WTC11 (cell line): Measurements from ENCODE around the gene RELCH. TPM values are rescaled to one million over a fixed set of nuclear protein-coding genes. Genes with fewer than 3 reads are reported as not detected.

Experiments used
- ATAC-seq: fragments of 200-7000 bp; cut with Tn5 transposase; 2 replicates; pipeline ENCODE4 v1.10.0; 2021; ENCODE audit warnings: mild to moderate bottlenecking, moderate library complexity
- CTCF ChIA-PET: fragments of 300-600 bp; sonication (Branson Sonifier 250); formaldehyde crosslinking; loops from one replicate; lab custom pipeline; 2021; ENCODE audit warnings: antibody characterized with exemption; lab: Charles Lee
- POLR2A ChIA-PET: fragments of 350-600 bp; sonication (Branson Sonifier 250); formaldehyde crosslinking; loops from one replicate; lab custom pipeline; 2021; ENCODE audit warnings: antibody characterized with exemption; lab: Charles Lee
- DNase-seq: peaks from one replicate; pipeline ENCODE4 v3.0.0; 2021; ENCODE audit warnings: low spot score
- H3K27ac Mint-ChIP-seq: 2 replicates; pipeline ENCODE4 v1.8.0; 2021; ENCODE audit warnings: mixed read lengths
- H3K27me3 Mint-ChIP-seq: 2 replicates; pipeline ENCODE4 v1.8.0; 2021; ENCODE audit warnings: low read depth, mild to moderate bottlenecking, moderate library complexity, mixed read lengths
- H3K36me3 Mint-ChIP-seq: 2 replicates; pipeline ENCODE4 v1.8.0; 2021; ENCODE audit warnings: mixed read lengths
- H3K4me1 Mint-ChIP-seq: 2 replicates; pipeline ENCODE4 v1.8.0; 2022; ENCODE audit warnings: mixed read lengths
- H3K4me3 Mint-ChIP-seq: 2 replicates; pipeline ENCODE4 v1.8.0; 2021; ENCODE audit warnings: mild to moderate bottlenecking, moderate library complexity, mixed read lengths
- H3K9me3 Mint-ChIP-seq: 2 replicates; pipeline ENCODE4 v1.8.0; 2021; ENCODE audit warnings: mixed read lengths
- CREM ChIP-seq: sonication (generic); formaldehyde crosslinking; IDR thresholded peaks from 2 replicates; pipeline ENCODE4 v1.8.1; 2022; ENCODE audit warnings: mild to moderate bottlenecking, missing genetic modification reagents, moderate library complexity
- ETV6 ChIP-seq: sonication (generic); formaldehyde crosslinking; IDR thresholded peaks from 2 replicates; pipeline ENCODE4 v1.8.1; 2022; ENCODE audit warnings: mild to moderate bottlenecking, missing genetic modification reagents
- FOXJ3 ChIP-seq: sonication (generic); formaldehyde crosslinking; IDR thresholded peaks from 2 replicates; pipeline ENCODE4 v1.9.0; 2021; ENCODE audit warnings: missing genetic modification reagents, mild to moderate bottlenecking, borderline replicate concordance
- FOXP1 ChIP-seq: sonication (generic); formaldehyde crosslinking; IDR thresholded peaks from 2 replicates; pipeline ENCODE4 v1.8.0; 2022; ENCODE audit warnings: missing genetic modification reagents, mild to moderate bottlenecking, moderate library complexity, borderline replicate concordance
- GRHL2 ChIP-seq: fragments of 250-450 bp; sonication (Bioruptor Pico); IDR thresholded peaks from 2 replicates; pipeline ENCODE4 v1.8.0; 2022; ENCODE audit warnings: mild to moderate bottlenecking, moderate library complexity; ENCODE audit not compliant: insufficient replicate concordance, severe bottlenecking
- KAT7 ChIP-seq: sonication (generic); formaldehyde crosslinking; IDR thresholded peaks from 2 replicates; pipeline ENCODE4 v1.8.1; 2023; ENCODE audit warnings: missing genetic modification reagents, mild to moderate bottlenecking, borderline replicate concordance
- NFATC4 ChIP-seq: fragments of 250-450 bp; sonication (Bioruptor Pico); IDR thresholded peaks from 2 replicates; pipeline ENCODE4 v1.9.0; 2021; ENCODE audit warnings: mild to moderate bottlenecking
- RELA ChIP-seq: sonication (generic); formaldehyde crosslinking; IDR thresholded peaks from 2 replicates; pipeline ENCODE4 v1.8.1; 2022; ENCODE audit warnings: missing genetic modification reagents, mild to moderate bottlenecking, borderline replicate concordance
- RORB ChIP-seq: fragments of 250-450 bp; sonication (Bioruptor Pico); IDR thresholded peaks from 2 replicates; pipeline ENCODE4 v1.9.0; 2021; ENCODE audit warnings: mild to moderate bottlenecking
- ZNF138 ChIP-seq: sonication (generic); formaldehyde crosslinking; conservative IDR thresholded peaks from 2 replicates; pipeline ENCODE4 v1.8.1; 2022; ENCODE audit warnings: mild to moderate bottlenecking, moderate library complexity, missing genetic modification reagents
- ZNF219 ChIP-seq: sonication (generic); formaldehyde crosslinking; IDR thresholded peaks from 2 replicates; pipeline ENCODE4 v1.8.0; 2023; ENCODE audit warnings: missing genetic modification reagents, mild to moderate bottlenecking, borderline replicate concordance
- ZNF416 ChIP-seq: fragments of 250-450 bp; sonication (Bioruptor Pico); IDR thresholded peaks from 2 replicates; pipeline ENCODE4 v1.9.0; 2021; ENCODE audit warnings: mild to moderate bottlenecking, inconsistent platforms
- ZNF671 ChIP-seq: fragments of 250-450 bp; sonication (Bioruptor Pico); IDR thresholded peaks from 2 replicates; pipeline ENCODE4 v1.8.0; 2021; ENCODE audit warnings: mild to moderate bottlenecking
- total RNA-seq: library from RNA; stranded (reverse); gene quantifications from 3 replicates; pipeline ENCODE4 v1.2.3, GENCODE V29; 2021
- TF ChIP-seq, protein P1 (sequence below): sonication (generic); formaldehyde crosslinking; conservative IDR thresholded peaks from 2 replicates; pipeline ENCODE4 v1.8.1; 2023; ENCODE audit warnings: mild to moderate bottlenecking, low read depth, missing genetic modification reagents, moderate library complexity
- TF ChIP-seq, protein P2 (sequence below): sonication (generic); formaldehyde crosslinking; IDR thresholded peaks from 2 replicates; pipeline ENCODE4 v1.8.1; 2022; ENCODE audit warnings: mild to moderate bottlenecking, missing genetic modification reagents, moderate library complexity, borderline replicate concordance
- TF ChIP-seq, protein P3 (sequence below): sonication (generic); formaldehyde crosslinking; IDR thresholded peaks from 2 replicates; pipeline ENCODE4 v1.8.1; 2023; ENCODE audit warnings: mild to moderate bottlenecking, missing genetic modification reagents, moderate library complexity
- TF ChIP-seq, protein P4 (sequence below): sonication (generic); formaldehyde crosslinking; IDR thresholded peaks from 2 replicates; pipeline ENCODE4 v1.8.1; 2023; ENCODE audit warnings: mild to moderate bottlenecking, missing genetic modification reagents

Gene RELCH
- total RNA-seq, 1 experiment from 2014 or later = 30.2 TPM

DNA sequence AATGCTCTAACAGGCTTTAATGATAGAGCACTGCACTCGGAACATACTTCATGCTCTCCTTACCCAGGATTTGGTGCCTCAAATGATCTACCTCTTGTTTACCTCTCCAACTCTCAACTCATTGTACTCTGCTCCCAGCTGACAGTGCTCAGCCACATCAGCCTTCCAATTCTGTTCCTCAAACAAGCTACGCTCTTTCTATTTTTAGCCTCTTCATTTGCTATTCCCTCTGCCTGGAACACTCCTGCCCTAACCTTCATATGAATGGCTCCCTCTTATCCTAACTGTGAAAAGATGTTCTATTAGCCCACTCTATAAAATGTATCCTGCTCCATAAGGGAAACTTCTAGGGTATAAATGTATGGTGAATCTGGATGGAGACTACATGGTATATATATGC lies 42.7 kb upstream of the RELCH start:
- POLR2A ChIA-PET = no interaction called here
- no peak overlapping the region for H3K27ac Mint-ChIP-seq
- no peak for TF ChIP-seq ETV6 (CRISPR knock-in tag)
- TF ChIP-seq FOXJ3 (CRISPR knock-in tag) = no peak
- TF ChIP-seq, protein P1, sequence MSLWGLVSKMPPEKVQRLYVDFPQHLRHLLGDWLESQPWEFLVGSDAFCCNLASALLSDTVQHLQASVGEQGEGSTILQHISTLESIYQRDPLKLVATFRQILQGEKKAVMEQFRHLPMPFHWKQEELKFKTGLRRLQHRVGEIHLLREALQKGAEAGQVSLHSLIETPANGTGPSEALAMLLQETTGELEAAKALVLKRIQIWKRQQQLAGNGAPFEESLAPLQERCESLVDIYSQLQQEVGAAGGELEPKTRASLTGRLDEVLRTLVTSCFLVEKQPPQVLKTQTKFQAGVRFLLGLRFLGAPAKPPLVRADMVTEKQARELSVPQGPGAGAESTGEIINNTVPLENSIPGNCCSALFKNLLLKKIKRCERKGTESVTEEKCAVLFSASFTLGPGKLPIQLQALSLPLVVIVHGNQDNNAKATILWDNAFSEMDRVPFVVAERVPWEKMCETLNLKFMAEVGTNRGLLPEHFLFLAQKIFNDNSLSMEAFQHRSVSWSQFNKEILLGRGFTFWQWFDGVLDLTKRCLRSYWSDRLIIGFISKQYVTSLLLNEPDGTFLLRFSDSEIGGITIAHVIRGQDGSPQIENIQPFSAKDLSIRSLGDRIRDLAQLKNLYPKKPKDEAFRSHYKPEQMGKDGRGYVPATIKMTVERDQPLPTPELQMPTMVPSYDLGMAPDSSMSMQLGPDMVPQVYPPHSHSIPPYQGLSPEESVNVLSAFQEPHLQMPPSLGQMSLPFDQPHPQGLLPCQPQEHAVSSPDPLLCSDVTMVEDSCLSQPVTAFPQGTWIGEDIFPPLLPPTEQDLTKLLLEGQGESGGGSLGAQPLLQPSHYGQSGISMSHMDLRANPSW (CRISPR knock-in tag) = no peak
- TF ChIP-seq, protein P2, sequence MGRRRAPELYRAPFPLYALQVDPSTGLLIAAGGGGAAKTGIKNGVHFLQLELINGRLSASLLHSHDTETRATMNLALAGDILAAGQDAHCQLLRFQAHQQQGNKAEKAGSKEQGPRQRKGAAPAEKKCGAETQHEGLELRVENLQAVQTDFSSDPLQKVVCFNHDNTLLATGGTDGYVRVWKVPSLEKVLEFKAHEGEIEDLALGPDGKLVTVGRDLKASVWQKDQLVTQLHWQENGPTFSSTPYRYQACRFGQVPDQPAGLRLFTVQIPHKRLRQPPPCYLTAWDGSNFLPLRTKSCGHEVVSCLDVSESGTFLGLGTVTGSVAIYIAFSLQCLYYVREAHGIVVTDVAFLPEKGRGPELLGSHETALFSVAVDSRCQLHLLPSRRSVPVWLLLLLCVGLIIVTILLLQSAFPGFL (CRISPR knock-in tag) = no peak
- TF ChIP-seq, protein P3, sequence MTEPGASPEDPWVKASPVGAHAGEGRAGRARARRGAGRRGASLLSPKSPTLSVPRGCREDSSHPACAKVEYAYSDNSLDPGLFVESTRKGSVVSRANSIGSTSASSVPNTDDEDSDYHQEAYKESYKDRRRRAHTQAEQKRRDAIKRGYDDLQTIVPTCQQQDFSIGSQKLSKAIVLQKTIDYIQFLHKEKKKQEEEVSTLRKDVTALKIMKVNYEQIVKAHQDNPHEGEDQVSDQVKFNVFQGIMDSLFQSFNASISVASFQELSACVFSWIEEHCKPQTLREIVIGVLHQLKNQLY (CRISPR knock-in tag) = no peak
- TF ChIP-seq ZNF671 (CRISPR knock-in tag) = no peak
- TF ChIP-seq RELA (CRISPR knock-in tag) = no peak
- TF ChIP-seq, protein P4, sequence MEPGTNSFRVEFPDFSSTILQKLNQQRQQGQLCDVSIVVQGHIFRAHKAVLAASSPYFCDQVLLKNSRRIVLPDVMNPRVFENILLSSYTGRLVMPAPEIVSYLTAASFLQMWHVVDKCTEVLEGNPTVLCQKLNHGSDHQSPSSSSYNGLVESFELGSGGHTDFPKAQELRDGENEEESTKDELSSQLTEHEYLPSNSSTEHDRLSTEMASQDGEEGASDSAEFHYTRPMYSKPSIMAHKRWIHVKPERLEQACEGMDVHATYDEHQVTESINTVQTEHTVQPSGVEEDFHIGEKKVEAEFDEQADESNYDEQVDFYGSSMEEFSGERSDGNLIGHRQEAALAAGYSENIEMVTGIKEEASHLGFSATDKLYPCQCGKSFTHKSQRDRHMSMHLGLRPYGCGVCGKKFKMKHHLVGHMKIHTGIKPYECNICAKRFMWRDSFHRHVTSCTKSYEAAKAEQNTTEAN (CRISPR knock-in tag) = no peak
- no peak for TF ChIP-seq ZNF219 (CRISPR knock-in tag)
- no peak for TF ChIP-seq ZNF416 (CRISPR knock-in tag)
- no peak for TF ChIP-seq NFATC4 (CRISPR knock-in tag)
- TF ChIP-seq FOXP1 (CRISPR knock-in tag) = no peak
- TF ChIP-seq, all 79 proteins: peak for 0
- no peaks in the 10 kb centered on the region; the same call in 1 of the 2 replicates for H3K4me1 Mint-ChIP-seq
- H3K27me3 Mint-ChIP-seq = no peaks in the 10 kb centered on the region
- no peak overlapping the region for H3K4me3 Mint-ChIP-seq
- DNase-seq = no peak
- no peaks in the 10 kb centered on the region for H3K9me3 Mint-ChIP-seq
- CTCF ChIA-PET = no interaction called here
- no peak for ATAC-seq
- no peaks in the 10 kb centered on the region for H3K36me3 Mint-ChIP-seq

DNA sequence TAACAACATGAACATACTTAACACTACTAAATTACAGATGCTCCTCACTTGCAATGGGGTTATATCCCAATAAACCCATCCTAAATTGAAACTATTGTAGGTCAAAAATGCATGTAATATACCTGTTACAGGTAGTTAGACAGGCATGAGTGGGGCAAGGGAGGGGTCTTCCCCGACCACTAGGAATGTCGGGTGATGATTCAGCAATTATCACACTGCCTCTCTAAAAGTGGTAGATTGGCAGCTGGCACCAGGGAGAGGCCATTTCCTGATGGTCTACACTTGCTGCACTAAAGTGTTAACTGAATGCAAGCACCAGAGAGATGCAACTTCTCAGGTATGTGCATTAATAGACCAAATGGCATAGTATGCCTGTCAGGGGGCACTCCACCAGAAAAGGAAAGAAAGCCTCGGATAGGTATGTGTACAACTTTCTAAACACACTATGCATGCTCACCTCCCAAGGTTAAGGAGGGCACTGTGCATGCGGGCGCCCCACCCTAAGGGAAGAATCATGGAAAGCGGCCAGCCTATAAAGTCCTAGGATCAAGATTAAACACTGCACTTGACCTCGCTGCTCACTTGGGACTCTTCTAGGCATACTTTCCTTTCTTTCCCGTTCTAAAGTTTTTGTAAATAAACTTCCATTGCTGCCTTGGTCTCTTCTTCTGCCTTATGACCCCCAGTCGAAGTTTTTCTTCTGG lies 35.8 kb upstream of the RELCH start:
- ATAC-seq (no peak), DNase-seq (no peak)
- Mint-ChIP-seq H3K4me1 (peaks cover 5% of the 10 kb centered on the region), H3K36me3 (no peaks in the 10 kb centered on the region; the same call in 1 of the 2 replicates), H3K27ac (no peak overlapping the region), H3K27me3 (no peaks in the 10 kb centered on the region), H3K9me3 (no peaks in the 10 kb centered on the region), H3K4me3 (no peak overlapping the region)
- ChIA-PET POLR2A (no interaction called here), CTCF (no interaction called here)
- TF ChIP-seq CREM (no peak), GRHL2 (CRISPR knock-in tag) (no peak), ZNF138 (CRISPR knock-in tag) (no peak), FOXP1 (CRISPR knock-in tag) (no peak), KAT7 (CRISPR knock-in tag) (no peak), ZNF416 (CRISPR knock-in tag) (no peak), RORB (CRISPR knock-in tag) (no peak)
